Measurements from ENCODE around the gene TCF7. TPM values are rescaled to one million over a fixed set of nuclear protein-coding genes. Genes with fewer than 3 reads are reported as not detected.

The TCF7 gene
- total RNA-seq, 1 donor from 2014 or later = 0.55 TPM

DNA sequence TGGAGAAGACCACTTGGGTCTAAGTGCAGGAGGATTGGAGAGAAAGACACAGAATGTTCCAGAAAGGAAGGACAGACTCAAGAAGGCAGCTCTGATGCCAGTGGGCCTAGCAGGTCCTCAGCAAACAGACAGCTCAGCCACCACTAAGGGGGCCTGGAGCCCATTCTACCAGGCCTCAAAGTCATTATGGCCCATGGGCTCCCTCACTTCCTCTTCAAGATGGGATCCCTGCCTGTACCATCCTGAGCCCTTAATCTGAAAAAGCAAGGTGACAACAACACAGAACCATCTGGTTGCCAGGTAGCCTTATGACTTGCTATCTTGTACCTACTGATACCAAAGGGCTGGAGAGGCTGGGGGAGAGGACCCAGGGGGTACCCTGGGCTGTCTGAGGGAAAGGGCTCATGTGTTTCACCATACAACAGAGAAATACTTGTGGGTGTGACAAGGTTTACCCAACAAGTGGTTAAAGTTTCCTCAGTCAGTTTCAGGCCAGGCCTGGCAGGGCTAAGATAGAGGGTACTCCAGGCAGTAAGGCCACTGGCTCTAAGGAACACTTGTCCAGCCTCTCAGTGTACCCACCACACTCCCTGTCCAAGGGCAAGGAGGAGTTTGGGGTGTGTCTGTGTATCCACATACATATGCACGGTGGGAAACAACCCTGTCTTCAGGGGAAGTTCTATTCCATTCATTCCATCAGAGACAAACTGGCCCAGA, 30.7 kb downstream of the TCF7 start:
- H3K4me1 Mint-ChIP-seq (ENCODE audit: low read depth) = peaks cover 27% of the 10 kb centered on the region
- peaks cover 5% of the 10 kb centered on the region for H3K36me3 Mint-ChIP-seq (ENCODE audit: low read depth)
- TF ChIP-seq, protein P1, sequence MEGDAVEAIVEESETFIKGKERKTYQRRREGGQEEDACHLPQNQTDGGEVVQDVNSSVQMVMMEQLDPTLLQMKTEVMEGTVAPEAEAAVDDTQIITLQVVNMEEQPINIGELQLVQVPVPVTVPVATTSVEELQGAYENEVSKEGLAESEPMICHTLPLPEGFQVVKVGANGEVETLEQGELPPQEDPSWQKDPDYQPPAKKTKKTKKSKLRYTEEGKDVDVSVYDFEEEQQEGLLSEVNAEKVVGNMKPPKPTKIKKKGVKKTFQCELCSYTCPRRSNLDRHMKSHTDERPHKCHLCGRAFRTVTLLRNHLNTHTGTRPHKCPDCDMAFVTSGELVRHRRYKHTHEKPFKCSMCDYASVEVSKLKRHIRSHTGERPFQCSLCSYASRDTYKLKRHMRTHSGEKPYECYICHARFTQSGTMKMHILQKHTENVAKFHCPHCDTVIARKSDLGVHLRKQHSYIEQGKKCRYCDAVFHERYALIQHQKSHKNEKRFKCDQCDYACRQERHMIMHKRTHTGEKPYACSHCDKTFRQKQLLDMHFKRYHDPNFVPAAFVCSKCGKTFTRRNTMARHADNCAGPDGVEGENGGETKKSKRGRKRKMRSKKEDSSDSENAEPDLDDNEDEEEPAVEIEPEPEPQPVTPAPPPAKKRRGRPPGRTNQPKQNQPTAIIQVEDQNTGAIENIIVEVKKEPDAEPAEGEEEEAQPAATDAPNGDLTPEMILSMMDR (IDR thresholded peaks at IDR 0.05) = no peak
- H3K9me3 Mint-ChIP-seq (ENCODE audit: low read depth) = no peaks in the 10 kb centered on the region
- no peak overlapping the region for H3K27ac Mint-ChIP-seq (ENCODE audit: unreplicated experiment)
- DNase-seq (ENCODE audit: low spot score) = no peak
- H3K4me3 Mint-ChIP-seq (ENCODE audit: unreplicated experiment) = no peak overlapping the region
- H3K27me3 Mint-ChIP-seq (ENCODE audit: low read depth) = no peaks in the 10 kb centered on the region

DNA sequence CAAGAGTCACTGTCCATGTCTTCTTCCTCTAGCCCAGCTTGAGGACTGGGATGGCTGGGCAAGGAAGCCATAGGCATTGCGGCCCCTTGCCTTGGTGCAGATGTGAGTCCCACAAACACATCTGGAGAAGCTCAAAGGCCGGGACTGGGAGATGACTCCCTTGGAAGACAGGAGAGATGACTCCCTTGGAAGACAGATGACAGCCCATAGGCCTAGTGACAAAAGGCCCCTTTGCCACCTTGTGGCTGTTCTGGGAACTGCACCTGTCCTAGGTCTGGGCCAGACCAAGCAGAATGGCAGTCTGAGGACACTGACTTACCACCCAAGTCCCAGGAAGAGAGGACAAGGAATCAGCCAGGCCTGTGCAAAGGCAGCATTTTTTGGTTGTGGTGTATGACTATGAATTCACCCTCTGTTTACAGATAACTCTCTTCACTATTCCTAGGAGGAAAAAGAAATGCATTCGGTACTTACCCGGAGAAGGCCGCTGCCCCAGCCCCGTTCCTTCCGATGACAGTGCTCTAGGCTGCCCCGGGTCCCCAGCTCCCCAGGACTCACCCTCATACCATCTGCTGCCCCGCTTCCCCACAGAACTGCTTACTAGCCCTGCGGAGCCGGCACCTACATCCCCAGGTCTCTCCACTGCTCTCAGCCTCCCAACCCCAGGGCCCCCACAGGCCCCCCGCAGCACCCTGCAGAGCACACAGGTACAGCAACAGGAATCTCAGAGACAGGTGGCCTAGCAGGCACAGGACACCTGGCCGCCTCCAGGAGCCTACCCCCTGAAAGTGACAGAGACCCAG, 31.5 kb downstream of the TCF7 start:
- H3K4me3 Mint-ChIP-seq (ENCODE audit: unreplicated experiment) = no peak overlapping the region

DNA sequence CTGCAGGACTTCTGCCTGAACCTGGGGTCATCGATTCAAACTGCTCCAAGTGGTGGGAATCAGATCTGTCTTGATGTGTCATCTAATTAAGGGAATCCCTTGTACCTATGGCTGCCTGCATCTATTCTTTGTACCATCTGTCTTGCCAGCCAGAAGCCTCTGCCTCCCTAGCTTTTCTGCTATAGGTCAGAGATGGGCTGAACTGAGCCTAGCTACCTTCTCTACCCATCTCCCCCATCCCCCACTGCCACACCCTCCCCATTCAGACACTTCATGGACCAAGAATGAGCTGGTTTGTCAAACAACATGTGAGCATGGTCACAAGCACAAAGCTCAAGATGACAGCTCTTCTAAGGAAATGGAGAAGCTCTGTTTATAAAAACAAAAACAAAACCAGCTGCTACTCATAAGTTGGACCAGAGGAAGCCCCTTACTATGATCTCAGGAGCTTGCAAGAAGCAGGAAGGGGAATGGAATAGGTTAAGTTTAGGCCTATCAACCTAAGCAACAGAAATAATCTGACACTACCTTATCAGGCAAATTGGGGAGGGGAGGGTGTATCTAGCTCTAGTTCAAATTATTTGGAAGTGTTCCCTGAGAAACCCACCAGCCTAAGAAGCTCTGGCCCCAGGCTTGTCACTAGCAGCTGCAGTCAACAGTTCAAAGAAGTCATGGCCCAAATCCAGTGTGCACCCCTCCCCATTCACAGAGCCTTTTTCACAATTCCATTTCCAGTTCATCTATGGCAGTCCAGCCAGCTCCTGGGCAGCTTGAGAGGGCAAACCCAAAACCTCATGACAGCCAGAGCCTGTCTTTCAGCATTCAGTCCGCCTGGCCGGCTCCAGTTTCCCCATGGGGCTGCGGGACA, 32.4 kb downstream of the TCF7 start:
- Mint-ChIP-seq H3K9me3 (ENCODE audit: low read depth) (no peaks in the 10 kb centered on the region), H3K4me3 (ENCODE audit: unreplicated experiment) (no peak overlapping the region), H3K4me1 (ENCODE audit: low read depth) (peaks cover 26% of the 10 kb centered on the region), H3K27me3 (ENCODE audit: low read depth) (no peaks in the 10 kb centered on the region), H3K27ac (ENCODE audit: unreplicated experiment) (peak overlapping the region; percentile 13), H3K36me3 (ENCODE audit: low read depth) (peaks cover 8% of the 10 kb centered on the region)
- TF ChIP-seq, protein P1 (IDR thresholded peaks at IDR 0.05) = no peak
- peak; percentile 44 for DNase-seq (ENCODE audit: low spot score)

More for the DNA sequence above, 31.5 kb downstream of the TCF7 start:
- Mint-ChIP-seq H3K27me3 (ENCODE audit: low read depth) (no peaks in the 10 kb centered on the region), H3K4me1 (ENCODE audit: low read depth) (peaks cover 23% of the 10 kb centered on the region), H3K36me3 (ENCODE audit: low read depth) (peaks cover 5% of the 10 kb centered on the region), H3K9me3 (ENCODE audit: low read depth) (no peaks in the 10 kb centered on the region), H3K27ac (ENCODE audit: unreplicated experiment) (peak overlapping the region; percentile 67)
- TF ChIP-seq, protein P1 (IDR thresholded peaks at IDR 0.05) = peak; percentile 87
- DNase-seq (ENCODE audit: low spot score) = peak; percentile 48

DNA sequence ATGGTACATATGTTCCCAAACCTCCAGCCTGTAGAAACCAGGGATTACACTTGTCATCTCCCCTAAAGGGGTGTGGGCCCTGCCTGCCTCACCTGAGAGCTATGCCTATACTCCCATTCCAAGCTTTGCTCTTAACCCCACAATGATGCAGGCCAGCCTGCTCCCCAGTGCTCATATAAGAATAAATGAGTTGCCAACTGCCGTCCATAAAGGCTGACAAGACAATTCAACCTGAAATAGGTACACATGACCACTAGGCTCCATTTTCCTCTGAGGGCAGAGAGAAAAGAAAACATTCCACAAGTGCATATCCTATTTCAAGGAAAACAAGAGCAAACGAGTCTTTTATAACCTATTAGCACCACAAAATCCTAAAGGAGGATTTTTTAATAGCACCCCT, 33.8 kb downstream of the TCF7 start:
- H3K9me3 Mint-ChIP-seq (ENCODE audit: low read depth) = no peaks in the 10 kb centered on the region
- DNase-seq (ENCODE audit: low spot score) = peak; percentile 27
- H3K36me3 Mint-ChIP-seq (ENCODE audit: low read depth) = peaks cover 15% of the 10 kb centered on the region
- peak overlapping the region; percentile 71 for H3K27ac Mint-ChIP-seq (ENCODE audit: unreplicated experiment)
- TF ChIP-seq, protein P1 (IDR thresholded peaks at IDR 0.05) = peak; percentile 29
- H3K4me1 Mint-ChIP-seq (ENCODE audit: low read depth) = peaks cover 30% of the 10 kb centered on the region
- no peaks in the 10 kb centered on the region for H3K27me3 Mint-ChIP-seq (ENCODE audit: low read depth)
- no peak overlapping the region for H3K4me3 Mint-ChIP-seq (ENCODE audit: unreplicated experiment)
